Endothelial cell of umbilical vein (primary cell): ENCODE results near the gene LRRK1. TPM values are rescaled to one million over a fixed set of nuclear protein-coding genes. Genes with fewer than 3 reads are reported as not detected.

ENCODE experiments used
- BruUV-seq: library from RNA; stranded (reverse); fragments of 400-500 nt; replicated peaks from 2 replicates; lab custom pipeline; 2021; lab: Mats Ljungman, UMichigan
- CTCF ChIA-PET: fragments of 300-600, 350-600 bp; sonication (Branson Sonifier 250); formaldehyde crosslinking; loops from one replicate; lab custom pipeline; 2021; ENCODE audit warnings: antibody characterized with exemption, inconsistent platforms; lab: Charles Lee
- POLR2A ChIA-PET: fragments of 300-600, 350-600 bp; sonication (Branson Sonifier 250); formaldehyde crosslinking; loops from one replicate; lab custom pipeline; 2021; ENCODE audit warnings: antibody characterized with exemption, inconsistent platforms; lab: Charles Lee
- DNase-seq: peaks from one replicate; pipeline ENCODE4 v3.0.0-alpha.2; 2011; ENCODE audit warnings: low read depth, low spot score
- FAIRE-seq: peaks from 2 replicates; lab custom pipeline; 2011; peaks lifted over from hg19 to GRCh38; lab: Jason Lieb, UNC
- H2AFZ ChIP-seq: 2 replicates; pipeline ENCODE4 v1.6.0; 2012; ENCODE audit warnings: low read depth, low read length, control low read depth, inconsistent platforms
- H3K27ac ChIP-seq: 2 replicates; pipeline ENCODE4 v1.5.1; 2011; ENCODE audit warnings: low read depth, mild to moderate bottlenecking, control low read depth, low read length, moderate library complexity; ENCODE audit not compliant: insufficient read depth
- H3K27me3 ChIP-seq, 2 experiments: 2 replicates each; pipeline versions ENCODE4 v1.6.0 to v1.6.1; 2011; ENCODE audit warnings: low read length in 2 of 2, mixed read lengths in 1 of 2; ENCODE audit not compliant: control insufficient read depth in 2 of 2, insufficient read depth in 2 of 2
- H3K36me3 ChIP-seq, 2 experiments: 2 replicates in 1 of 2; 3 replicates in 1 of 2; pipeline ENCODE4 v1.5.1; 2011; ENCODE audit warnings: low read length in 2 of 2, mild to moderate bottlenecking in 1 of 2, moderate library complexity in 1 of 2; ENCODE audit not compliant: control insufficient read depth in 2 of 2, insufficient read depth in 2 of 2; ENCODE audit errors: extremely low read depth in 1 of 2
- H3K4me1 ChIP-seq: 3 replicates; pipeline ENCODE4 v1.5.1; 2011; ENCODE audit warnings: mild to moderate bottlenecking, low read length; ENCODE audit not compliant: control insufficient read depth, insufficient read depth; ENCODE audit errors: extremely low read depth
- H3K4me2 ChIP-seq: 2 replicates; pipeline ENCODE4 v1.6.1; 2011; ENCODE audit warnings: low read length, control low read depth, mixed read lengths; ENCODE audit not compliant: insufficient read depth
- H3K4me3 ChIP-seq, 3 experiments: fragments of 200-600 bp in 1 of 3; sonication (generic), shearing (Covaris generic) in 1 of 3; replicated peaks in 1 of 3; 2 replicates each; pipeline ENCODE4 v1.5.1; 2011 to 2016; ENCODE audit warnings: control low read depth in 3 of 3, low read length in 3 of 3, mild to moderate bottlenecking in 2 of 3, inconsistent platforms in 1 of 3, low read depth in 1 of 3, moderate library complexity in 1 of 3; ENCODE audit not compliant: insufficient read depth in 1 of 3
- H3K79me2 ChIP-seq: 2 replicates; pipeline ENCODE4 v1.6.0; 2012; ENCODE audit warnings: low read length, inconsistent platforms; ENCODE audit not compliant: control insufficient read depth, insufficient read depth
- H3K9ac ChIP-seq: replicated peaks from 2 replicates; pipeline ENCODE3; 2011; ENCODE audit warnings: low read length, control low read depth; ENCODE audit not compliant: insufficient read depth; ENCODE audit errors: extremely low read depth
- H3K9me1 ChIP-seq: replicated peaks from 3 replicates; pipeline ENCODE4 v1.6.0; 2011; ENCODE audit warnings: mild to moderate bottlenecking, low read length; ENCODE audit not compliant: control insufficient read depth, insufficient read depth; ENCODE audit errors: extremely low read depth
- H3K9me3 ChIP-seq: replicated peaks from 2 replicates; pipeline ENCODE4 v1.5.1; 2012; ENCODE audit warnings: low read length, inconsistent platforms; ENCODE audit not compliant: control insufficient read depth, insufficient read depth
- H4K20me1 ChIP-seq: replicated peaks from 2 replicates; pipeline ENCODE3; 2011; ENCODE audit warnings: mild to moderate bottlenecking, low read length; ENCODE audit not compliant: control insufficient read depth, insufficient read depth; ENCODE audit errors: extremely low read depth
- CTCF ChIP-seq, 2 donors: IDR thresholded peaks; 1 replicate in 1 of 2; 2 replicates in 1 of 2; pipeline ENCODE4 v1.5.1; 2011; ENCODE audit warnings: low read length in 2 of 2, mild to moderate bottlenecking in 2 of 2, moderate library complexity in 2 of 2, control low read depth in 1 of 2, inconsistent platforms in 1 of 2, low read depth in 1 of 2; ENCODE audit not compliant: insufficient read depth in 1 of 2; ENCODE audit errors: extremely low read depth in 1 of 2
- EZH2 ChIP-seq: IDR thresholded peaks from 2 replicates; pipeline ENCODE4 v1.6.1; 2012; ENCODE audit warnings: borderline replicate concordance, low read depth, mild to moderate bottlenecking, moderate library complexity, low read length, inconsistent platforms; ENCODE audit not compliant: severe bottlenecking
- FOS ChIP-seq: IDR thresholded peaks from 2 replicates; pipeline ENCODE4 v1.6.1; 2011; ENCODE audit warnings: mild to moderate bottlenecking, low read length, moderate library complexity, borderline replicate concordance; ENCODE audit not compliant: insufficient read depth
- GATA2 ChIP-seq: IDR thresholded peaks from 2 replicates; pipeline ENCODE4 v1.7.0; 2011; ENCODE audit warnings: low read depth, mild to moderate bottlenecking, moderate library complexity, mixed read lengths, low read length; ENCODE audit not compliant: insufficient read length, insufficient read depth
- JUN ChIP-seq: IDR thresholded peaks from 2 replicates; pipeline ENCODE4 v1.6.1; 2011; ENCODE audit warnings: borderline replicate concordance, low read depth; ENCODE audit not compliant: insufficient read length, insufficient read depth
- MAX ChIP-seq: IDR thresholded peaks from 2 replicates; pipeline ENCODE4 v1.6.1; 2011; ENCODE audit not compliant: insufficient read depth, insufficient read length
- MYC ChIP-seq: IDR thresholded peaks from one replicate; pipeline ENCODE4 v1.6.1; 2011; ENCODE audit warnings: mild to moderate bottlenecking, low read depth, low read length
- POLR2A ChIP-seq: IDR thresholded peaks from 2 replicates; pipeline ENCODE4 v1.6.1; 2012; ENCODE audit warnings: low read depth, mild to moderate bottlenecking, control low read depth, low read length
- POLR2AphosphoS5 ChIP-seq: IDR thresholded peaks from 2 replicates; pipeline ENCODE4 v1.6.1; 2012; ENCODE audit warnings: low read depth, mild to moderate bottlenecking, control low read depth, low read length, moderate library complexity; ENCODE audit not compliant: insufficient read depth
- dilution Hi-C: fragments of 300-500 bp; cut with MboI; formaldehyde crosslinking; loops from one replicate; pipeline ENCODE4 v1.15.0; 2019; ENCODE audit warnings: low sequenced_read_pairs; ENCODE audit not compliant: extremely low pct_ligation_motif_present
- intact Hi-C: fragments of 100-400 bp; cut with micrococcal nuclease; formaldehyde crosslinking; loops from one replicate; pipeline ENCODE4 v1.10.0; 2022
- polyA plus RNA-seq, 4 experiments: library from polyadenylated mRNA; depleted of rRNA in 3 of 4; stranded (reverse) in 3 of 4; unstranded in 1 of 4; fragments of >200 nt; gene quantifications; 2 replicates each; pipeline versions ENCODE4 v1.2.1 to v1.2.3, GENCODE V29; 2011 to 2012; ENCODE audit warnings: missing spikeins in 1 of 4
- total RNA-seq: library from RNA; stranded (reverse); gene quantifications from 2 replicates; pipeline ENCODE4 v1.2.3, GENCODE V29; 2021

The LRRK1 gene
- total and polyA plus RNA-seq, 2 donors (not counting 3 experiments of a cell fraction or from before 2014, with no cell fraction given), result 11.0 to 22.1 TPM

- no peak overlapping the region for H3K4me2 ChIP-seq
- TF ChIP-seq POLR2A, result no peak
- TF ChIP-seq MYC, result no peak
- no peak for TF ChIP-seq POLR2AphosphoS5
- no peak for TF ChIP-seq FOS
- TF ChIP-seq CTCF (IDR thresholded peaks at IDR 0.05; ENCODE audit: extremely low read depth in 1 of 2, insufficient read depth in 1 of 2, low read depth in 1 of 2, low read length in 2 of 2), result no peak
- TF ChIP-seq MAX, result no peak
- TF ChIP-seq JUN, result no peak
- no peak for TF ChIP-seq GATA2
- no peak for TF ChIP-seq EZH2
- H3K9ac ChIP-seq, result no peak overlapping the region
- intact Hi-C loops (no loop called here), dilution Hi-C loops (no loop called here)
- no peaks in the 10 kb centered on the region for H3K4me1 ChIP-seq
- H3K9me1 ChIP-seq, result no peaks in the 10 kb centered on the region
- H3K4me3 ChIP-seq, result no peak overlapping the region
- ChIA-PET POLR2A (no interaction called here), CTCF (interaction anchor here (1.2 kb wide), 1 partner anchor 205 kb away, joined by 3 read pairs; no protein-coding TSS in a partner anchor)
- no TSS peak for BruUV-seq
- no peak for DNase-seq
- no peak for FAIRE-seq
- H4K20me1 ChIP-seq, result no peaks in the 10 kb centered on the region
- H2AFZ ChIP-seq, result no peak overlapping the region
- H3K27me3 ChIP-seq, result no peaks in the 10 kb centered on the region
- no peaks in the 10 kb centered on the region for H3K9me3 ChIP-seq
- H3K27ac ChIP-seq, result no peak overlapping the region
- H3K36me3 ChIP-seq, result peaks cover 0 to 30% of the 10 kb centered on the region in 2 experiments
- no peaks in the 10 kb centered on the region for H3K79me2 ChIP-seq
Observed at GRCh38 chr15:101053261-101053660, 134.1 kb downstream of the LRRK1 start.
